Activated CD4-positive, alpha-beta T cell treated with anti-CD3 and anti-CD28 coated beads, Interleukin-2, Interleukin-4, amounts not matched to agents 100 ng/mL and 50 ng/mL, durations not matched to agents 16 hours and 8 hours (primary cell): ENCODE measurements around the gene KIF18B.
"Not testable (repeated sequence)": the region's sequence is repeated elsewhere in the genome, so short reads cannot be mapped to it uniquely, and the experiment has no call there.

Experiments used
- DNase-seq: peaks from one replicate; pipeline ENCODE4 v3.0.0-alpha.2; 2020; ENCODE audit warnings: low spot score

KIF18B gene

DNA sequence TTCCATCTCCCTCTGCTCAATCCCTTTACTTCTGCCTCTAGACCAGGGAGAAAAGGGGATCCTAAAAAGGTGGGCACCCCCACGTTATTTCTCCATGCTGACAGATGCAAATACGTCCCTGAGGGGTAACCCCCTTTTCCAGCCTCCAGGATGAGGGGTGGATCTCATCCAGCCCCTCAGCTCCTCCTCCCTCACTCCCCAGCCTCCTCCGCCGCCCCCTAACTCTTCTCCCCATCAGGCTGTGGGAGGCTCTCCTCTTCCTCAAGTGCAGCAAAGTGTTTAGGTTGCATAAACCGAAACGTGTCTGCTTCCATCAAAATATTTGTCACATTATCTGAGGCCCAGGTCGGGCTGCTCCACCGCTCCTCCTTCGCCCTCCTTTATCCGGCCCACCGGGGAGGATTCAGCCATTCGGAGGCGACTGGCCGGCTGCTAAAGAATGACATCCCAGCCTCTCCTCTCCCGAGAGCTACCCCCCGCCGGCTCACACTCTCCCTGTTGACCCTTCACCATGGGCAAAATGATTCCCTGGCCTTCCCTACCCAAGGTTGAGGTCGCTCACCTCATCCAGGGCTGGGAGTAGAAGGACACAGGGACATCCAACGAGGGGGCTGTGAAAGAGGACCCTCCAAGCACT is 21.7 kb upstream of the KIF18B start:
- no peak for DNase-seq

DNA sequence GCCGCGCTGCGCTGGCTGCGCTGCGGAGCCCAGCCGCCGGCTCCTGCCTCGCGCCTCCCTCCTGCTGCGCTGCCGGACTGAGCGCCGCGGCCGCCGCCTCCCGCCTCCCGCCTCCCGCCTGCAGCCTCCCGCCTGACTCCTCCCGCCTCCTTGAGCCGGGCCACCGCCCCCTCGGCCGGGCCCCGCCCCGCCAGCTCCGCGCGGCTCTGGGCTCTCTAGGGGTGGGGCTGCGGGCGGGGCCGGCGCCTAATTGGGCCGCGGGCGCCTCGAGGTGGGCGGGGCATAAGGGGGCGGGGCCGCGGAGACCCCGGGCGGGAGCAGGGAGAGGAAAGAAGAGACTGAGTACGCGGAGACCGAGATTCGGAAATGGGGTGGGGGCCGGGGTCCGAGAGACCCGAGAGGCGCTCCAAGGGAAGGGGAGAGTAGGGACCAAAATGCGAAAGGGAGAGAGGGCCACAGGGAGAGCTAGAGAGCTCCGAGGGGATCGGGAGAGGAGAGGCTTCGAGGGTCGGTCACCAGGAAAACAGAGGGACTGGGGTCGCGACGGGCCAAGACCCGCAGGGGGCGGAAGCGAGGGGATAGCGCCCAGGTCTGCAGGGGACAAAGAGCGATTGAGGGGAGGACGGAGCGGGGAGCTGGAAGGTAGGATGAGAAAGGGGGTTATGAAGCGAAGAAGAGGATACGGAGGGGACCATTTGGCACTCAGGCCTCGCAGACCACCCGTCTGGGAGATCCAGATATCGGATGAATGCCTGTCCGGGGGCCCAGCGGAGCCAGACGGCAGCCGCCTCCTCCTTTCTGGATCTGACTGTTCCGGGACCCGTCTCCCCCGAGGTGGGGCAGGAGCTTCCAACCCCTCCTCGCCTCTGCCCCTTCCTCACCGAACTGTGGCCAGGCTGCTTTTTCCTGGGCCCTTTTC is 20.9 kb upstream of the KIF18B start, which contains the start of gene C1QL1:
Gene C1QL1 (minus strand): TSS at position 79 of the 919 bp plus-strand sequence. CDS start 255 bp downstream, outside the sequence.
- peak; percentile 90 for DNase-seq

DNA sequence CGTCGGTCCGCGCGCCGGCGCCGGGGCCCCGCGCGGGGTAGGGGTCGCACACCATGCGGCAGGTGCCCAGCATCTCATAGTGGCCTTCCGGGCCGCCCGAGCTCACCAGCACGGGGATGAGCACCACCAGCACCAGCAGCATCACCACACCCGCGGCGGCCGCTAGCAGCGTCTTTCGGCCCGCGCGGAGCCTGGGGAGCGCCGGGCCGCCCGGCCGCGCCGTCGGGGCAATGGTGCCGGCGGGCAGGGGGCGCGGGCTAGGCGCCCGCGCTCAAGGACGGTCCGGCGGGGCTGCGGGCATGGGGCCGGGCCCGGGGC is 20.3 kb upstream of the KIF18B start:
- no peak for DNase-seq

DNA sequence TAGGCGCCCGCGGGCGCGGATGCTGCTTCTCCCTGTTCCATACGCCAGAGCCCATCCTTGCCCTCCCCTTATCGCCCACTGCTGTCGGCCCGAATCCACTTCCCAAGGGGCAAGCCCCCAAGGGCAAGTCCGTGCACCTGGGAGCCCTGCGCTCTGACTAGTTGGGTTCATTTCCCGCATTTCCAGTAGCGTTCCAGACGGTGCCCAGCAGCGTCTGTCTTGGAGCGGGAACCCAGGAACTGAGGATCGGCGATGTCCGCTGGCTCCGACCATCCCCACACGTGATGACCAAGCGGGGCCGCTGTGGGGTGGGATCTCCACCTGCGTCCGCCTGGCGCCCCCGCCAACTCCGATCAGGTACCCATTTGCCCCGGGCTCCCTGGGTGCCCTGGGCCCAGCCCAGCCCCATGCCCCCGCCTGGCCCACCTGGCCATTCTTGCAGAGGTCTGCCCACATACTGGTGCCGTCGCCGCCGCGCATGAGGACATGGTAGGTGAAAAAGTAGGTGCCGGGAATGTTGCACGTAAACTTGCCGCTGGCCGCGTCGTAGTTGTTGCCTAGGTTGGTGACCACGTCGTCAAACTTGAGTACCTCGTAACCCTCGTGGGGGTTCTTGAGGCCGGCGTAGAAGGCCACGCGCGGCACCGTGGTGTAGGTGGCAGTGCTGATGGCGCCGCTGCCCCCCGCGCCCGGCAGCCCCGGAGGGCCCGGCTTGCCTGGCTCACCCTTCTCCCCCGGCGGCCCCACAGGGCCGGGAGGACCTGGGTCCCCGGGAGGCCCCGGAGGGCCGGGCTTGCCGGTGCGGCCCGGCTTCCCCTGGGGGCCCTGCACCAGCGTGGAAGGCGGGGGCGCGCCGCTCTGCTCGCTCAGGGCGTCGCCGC is 19.7 kb upstream of the KIF18B start:
- no peak for DNase-seq

DNA sequence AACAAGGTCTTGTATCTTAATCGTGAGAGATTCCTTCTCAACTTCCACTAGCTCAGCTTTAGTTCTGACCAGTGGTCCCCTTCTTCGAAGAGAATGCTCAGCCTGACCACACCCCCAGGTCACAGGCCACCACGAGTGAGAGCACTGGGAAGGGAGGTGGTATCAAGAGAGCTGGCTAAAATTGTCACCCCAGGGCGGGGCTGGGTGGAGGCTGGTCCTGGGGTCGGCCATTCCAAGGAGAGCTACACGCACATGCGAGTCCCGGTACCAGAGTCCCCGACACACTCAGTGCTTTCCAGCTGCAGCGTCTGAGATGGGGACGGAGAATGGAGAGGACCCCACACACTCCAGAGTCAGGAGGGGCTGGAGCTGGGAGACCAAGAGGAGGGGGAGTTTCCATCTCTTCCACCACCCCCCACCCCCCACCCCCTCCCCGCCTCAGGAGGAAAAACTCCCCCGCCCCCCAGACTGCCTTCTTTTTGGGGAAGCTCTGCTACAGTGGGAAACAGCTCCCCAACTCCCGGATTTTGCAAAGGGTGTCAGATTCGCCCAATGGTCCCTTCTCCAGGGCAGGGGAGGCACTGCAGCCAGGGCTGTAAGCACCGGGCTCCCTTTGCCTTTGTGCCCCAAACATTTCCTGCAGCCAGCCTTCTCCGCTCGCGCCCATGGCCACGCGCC is 18.9 kb upstream of the KIF18B start:
- DNase-seq, result no peak

DNA sequence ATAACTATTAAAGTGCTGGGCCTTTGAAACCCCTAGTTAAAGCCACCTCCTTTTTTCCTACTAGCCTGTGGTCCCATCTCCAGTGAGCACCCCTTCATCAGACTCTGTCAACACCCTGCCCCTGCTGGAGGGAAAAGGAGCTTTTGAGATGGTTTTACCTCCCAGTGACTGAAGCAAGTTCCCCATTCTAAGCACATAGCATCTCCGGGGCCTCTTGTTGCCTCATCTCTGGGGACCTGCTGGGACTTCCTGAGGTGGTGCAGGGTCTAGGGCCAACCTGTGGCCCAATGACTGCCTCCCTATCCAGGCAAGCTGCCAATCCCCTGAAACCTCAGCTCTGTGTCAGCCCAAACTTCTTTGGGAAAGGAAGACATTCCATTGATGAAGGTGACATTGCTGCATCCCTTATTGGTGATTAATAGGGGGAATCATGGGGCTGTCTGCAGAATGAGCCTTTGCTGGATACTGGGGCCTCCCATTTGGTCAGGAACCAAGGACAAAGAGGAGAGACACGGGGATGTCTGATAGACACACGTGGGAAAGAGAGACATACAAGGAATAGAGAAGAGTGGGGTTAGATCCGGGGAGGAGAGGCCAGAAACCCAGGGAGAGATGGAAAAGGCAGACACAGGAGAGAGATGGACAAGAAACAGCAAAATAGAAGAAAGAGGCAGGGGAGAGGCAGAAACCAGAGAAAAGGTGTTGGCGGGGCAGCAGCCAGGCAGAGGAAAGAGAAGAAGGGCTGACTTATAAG is 18.1 kb upstream of the KIF18B start:
- DNase-seq, result no peak

DNA sequence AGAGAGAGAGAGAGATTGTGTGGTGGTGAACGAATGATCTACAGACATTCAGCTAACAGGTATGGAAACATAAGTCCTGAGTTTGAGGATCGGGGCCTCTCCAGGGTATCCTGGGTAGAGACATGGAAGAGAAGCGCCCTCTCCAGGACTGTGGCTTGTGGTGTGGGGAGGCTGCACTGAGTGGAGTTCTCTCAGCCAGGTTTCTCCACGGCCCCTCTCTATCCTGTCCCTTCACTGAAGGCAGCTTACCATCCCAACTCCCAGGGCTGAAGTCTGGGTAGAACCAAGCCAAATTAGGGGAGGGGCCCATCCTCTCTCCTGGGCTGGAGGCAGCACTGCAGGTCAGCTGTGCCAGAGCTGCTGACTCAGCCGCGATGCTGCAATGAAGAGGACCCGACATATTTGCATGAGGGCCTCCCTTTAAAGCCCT is 14.4 kb upstream of the KIF18B start:
- no peak for DNase-seq

DNA sequence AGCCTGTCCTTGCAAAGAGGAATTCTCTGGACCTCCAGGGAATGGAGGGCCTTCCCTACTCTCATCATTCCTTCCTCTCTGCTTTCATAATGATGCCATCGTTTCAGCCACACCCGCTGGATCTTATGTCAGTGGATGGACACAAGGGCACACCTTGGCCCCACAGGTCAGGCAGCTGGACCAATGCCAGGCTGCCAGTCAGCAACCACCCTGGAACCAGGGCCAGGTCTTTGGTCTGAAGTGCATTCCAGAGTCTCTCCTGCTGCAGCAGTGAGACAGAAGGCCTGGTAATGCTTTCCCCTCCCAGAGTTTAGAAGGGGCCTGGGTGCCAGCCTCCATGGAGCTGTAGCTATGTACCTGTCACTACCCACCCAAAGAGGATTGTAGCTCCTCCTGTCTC is 13.1 kb upstream of the KIF18B start:
- DNase-seq, result no peak

DNA sequence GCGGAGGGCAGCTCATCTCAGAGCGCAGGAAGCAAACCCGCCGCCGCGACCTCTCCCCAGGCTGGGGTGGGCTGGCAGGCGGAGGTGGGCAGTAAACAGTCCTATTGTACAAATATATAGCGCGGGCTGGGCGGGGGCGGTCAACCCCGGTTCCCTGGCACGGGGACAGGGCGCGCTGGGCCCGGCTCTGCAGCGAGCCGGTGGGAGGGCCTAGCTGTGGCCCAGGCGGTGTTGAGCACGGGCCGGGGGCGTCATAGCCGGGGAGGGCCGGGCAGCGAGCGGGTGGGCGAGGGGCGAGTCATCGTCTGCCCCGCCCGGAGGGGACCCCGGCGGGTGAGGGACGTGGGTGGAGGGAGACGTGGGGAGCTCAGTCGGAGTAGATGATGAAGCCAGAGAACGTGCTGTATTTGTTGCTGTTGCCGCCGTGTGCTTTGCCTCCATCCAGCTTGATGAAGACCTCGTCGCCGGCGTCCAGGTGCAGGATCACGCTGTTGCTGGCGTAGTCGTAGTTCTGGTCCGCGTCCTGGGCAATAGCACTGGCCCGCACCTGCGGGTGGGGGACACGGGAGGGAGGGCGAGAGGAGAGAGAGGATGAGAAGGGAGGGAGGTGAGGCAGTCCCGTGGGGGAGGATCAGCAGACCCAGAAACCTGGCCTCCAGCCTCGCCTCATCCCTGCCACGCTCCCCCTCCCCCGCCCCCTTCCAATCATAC is 12.4 kb upstream of the KIF18B start:
- DNase-seq, result no peak

DNA sequence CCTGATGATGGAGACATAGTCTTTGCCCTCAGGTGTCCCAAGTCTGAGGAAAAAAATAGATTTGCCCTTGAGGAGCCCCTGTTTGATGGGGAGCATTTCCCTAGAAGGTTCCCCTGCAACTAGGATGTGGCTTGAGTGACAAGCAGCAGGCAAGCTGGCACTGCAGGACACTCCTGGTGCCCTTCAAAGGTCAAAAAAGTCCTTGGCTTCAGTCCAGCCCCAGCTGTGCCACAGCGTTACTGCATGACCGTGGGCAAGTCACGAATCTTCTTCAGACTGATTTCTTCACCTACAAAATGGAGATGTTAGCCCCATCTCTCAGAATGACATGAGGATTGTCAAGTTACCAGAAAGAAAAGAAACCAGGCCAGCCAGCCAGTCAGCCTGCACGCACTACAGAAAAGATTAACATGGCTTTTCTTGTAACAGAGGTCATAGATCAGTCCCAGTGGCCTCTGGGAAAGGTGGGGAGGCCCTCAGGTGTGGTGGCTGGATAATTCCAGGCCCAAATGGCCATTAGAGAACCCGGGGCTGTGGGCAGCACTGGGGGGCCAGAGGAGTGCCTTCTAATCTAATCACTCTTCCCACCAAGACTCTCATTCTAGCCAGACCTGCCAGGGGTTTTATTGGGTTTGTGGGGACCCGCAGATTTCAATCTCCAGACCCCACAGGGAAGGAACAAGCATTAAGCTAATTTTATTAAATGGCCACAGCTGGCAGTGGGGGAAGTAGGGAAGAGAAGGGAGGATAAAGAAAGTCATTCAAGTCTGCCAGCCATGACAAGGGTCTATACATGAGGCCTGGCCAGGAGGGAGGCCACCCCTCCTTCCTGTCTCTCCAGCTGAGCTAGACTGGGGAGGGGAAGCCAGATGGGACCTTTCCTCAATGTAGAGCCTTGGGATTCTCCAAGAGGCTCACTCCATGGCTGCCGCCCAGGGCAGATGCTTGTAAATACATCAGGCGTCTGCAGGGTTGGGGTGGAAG is 9.7 kb upstream of the KIF18B start:
- DNase-seq, result no peak

DNA sequence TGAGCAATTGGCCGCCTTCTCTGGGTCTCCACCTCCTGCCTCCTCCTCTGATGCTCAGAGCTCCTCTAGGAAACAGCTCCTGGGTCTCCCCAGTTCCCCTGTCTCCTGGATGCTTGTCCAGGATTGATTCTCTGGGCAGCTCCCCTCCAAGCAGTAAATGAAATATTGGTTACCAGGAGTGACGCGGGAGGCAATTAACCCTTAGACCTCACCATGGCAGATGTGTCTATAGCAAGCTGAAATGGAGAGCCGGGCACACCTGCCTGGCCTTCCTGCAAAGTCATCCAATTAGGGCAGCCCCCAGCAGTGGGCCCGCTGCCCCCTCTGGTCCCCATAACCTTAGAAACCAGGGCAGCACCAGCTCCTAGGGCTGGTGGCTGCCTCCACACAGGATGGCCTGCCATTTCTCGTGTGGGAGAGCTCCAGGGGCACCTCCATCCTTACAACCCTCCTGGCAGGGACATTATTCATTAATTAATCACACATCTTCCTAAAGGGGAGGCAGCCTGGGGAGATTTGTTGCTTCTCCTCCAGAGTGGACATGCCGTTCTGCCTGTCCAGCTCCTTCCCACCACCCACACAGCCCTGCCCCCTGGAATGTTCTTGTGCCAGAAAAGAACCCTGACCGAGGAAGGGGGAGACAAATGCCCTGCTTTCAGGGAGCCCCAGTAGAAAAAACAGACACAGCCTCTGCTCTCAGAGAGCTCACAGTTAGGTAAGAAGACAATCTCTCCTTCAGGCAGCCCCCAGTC is 8.3 kb upstream of the KIF18B start:
- no peak for DNase-seq

DNA sequence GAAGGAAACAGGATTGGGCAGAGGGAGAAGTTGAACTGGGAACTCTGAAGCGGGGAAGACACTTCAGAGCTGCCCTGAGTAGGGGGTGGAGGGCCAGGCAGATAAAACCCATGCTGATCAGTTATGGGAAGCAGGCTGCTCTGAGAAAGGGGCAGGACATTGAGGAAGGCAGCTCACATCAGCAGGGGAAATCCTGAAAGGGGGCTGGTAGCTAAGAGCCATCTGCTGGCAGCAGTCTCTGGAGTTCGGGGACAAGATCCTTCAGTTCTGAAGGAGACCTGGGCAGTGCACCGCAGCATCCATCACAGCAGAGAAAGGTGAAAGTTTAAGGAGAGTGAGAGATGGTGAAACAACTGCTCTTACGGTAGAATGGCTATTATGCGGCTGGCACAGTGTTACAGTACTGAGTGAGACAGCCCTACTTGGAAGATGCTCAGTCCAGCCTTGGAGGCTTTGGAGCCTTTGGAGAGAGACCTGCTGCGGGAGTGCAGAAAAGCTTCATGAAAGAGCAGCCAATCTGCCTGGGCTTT is 5.4 kb upstream of the KIF18B start:
- DNase-seq, result no peak

DNA sequence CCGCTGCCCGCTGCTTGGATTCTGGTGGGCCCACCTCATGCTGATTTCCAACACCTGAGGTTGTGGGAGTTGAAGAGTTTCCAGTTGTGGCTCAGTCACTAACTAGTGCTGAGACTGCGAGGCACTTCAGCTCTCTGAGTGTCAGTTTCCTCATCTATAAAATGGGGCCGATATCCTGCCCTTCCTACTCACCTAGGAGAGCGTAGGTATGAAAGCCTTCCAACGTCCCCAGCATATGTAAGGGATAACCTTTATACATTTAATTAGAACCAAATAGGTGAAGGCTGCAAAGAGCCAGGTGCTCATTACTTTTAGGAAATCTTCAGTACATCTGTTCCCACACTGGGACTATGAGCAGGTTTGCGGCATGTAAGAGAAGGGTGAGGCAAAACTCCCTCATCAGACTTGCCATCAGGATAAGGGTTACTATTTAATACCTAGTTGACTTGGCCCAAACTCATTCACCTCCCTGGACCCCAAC is 782 bp upstream of the KIF18B start:
- no peak for DNase-seq

DNA sequence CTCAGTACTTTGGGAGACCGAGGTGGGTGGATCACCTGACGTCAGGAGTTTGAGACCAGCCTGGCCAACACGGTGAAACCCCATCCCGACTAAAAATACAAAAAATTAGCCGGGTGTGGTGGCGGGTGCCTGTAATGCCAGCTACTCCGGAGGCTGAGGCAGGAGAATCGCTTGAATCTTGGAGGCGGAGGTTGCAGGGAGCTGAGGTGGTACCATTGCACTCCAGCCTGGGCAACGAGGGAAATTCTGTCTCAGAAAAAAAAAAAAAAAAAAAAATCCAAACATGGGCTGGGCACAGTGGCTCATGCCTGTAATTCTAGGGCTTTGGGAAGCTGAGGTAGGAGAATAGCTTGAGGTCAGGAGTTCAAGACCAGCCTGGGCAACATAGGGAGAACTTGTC is 1.9 kb downstream of the KIF18B start:
- DNase-seq, result not testable (repeated sequence)

DNA sequence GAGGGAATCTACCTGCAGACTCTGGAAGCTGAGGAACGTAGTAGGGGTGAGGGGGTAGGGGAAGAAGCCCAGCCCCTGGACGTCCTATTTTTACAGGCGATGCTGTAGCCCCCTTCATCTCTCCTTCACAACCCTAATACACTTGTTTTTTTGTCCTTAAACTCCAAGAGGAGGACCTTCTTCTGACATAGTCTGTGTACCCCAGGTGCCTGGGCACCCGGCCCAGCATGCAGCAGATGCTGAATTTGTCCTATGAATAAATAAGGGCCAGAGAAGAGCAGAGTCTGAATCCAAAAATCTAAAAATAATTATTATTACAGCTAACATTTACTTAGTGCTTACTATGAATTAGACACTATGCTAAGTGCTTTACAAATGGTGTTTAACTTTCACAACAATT is 5.1 kb downstream of the KIF18B start:
- DNase-seq, result no peak

DNA sequence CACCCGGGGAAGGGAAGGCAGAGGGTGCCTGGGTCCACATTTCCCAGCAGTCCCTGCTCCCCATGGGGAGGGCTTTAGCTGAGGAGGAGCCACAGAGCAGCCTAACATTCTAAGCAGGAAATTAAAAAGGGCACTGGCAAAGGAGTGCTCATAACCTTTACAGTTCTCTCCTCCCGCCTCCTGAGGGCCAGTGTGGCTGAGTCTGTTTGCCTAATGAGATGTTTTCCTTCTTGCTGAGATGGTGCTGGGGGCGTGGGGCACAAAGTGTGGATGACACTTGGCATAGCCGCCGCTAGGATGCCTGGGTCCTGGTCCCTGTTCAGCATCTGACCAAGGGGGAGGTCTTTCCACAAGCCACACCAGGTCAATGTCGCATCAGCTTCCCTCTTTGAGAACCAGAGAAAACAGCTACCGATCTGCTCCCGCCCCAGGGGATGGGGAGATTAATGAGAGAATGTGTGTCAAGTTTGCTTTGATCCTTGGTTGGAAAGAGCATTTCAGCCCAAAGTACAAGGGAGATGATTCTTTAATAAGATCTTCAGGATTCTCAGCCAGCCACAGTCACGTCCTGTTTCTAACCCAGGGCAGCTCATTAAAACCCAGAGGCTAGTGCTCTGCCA is 5.8 kb downstream of the KIF18B start:
- no peak for DNase-seq

DNA sequence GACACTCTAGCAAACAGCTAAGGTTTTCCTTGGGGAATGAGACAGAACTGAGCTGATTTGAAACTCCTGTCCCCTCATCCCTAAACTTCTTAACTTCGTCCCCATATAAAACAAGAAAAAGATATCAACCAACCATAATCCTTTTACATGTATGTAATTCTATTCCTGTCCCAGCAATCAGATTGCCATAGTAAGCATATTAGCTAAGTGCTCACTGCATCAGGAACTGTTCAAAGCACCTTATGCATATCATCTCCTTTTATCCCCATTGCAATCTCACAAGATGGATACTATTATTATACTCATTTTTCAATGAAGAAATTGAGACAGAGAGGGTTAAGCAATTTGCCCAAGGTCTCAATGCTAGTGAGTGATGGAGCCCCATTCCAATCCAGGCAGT is 6.8 kb downstream of the KIF18B start:
- DNase-seq, result no peak

DNA sequence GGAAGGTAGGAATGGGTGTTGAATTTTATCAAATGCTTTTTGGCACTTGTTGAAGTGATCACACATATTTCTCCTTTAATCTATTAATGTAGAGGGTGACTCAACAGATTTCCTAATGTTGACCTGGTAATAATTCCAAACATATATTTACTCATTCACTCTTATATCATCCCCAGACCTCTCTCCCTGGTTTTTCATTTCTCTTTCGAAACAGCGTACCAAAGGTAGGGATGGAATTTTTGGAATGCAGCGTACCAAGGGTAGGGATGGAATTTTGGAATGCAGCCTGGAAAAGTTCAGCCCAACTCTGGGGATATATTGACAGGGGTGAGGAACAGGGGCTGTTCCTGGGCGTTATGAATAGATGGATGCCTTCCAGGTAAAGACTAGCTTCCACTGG is 7.3 kb downstream of the KIF18B start:
- no peak for DNase-seq
